A673 (cell line): Measurements from ENCODE around the gene IBTK. TPM values are rescaled to one million over a fixed set of nuclear protein-coding genes. Genes with fewer than 3 reads are reported as not detected.

ENCODE experiments used
- BruUV-seq: library from RNA; stranded (reverse); fragments of 400-500 nt; replicated peaks from 2 replicates; lab custom pipeline; 2021; lab: Mats Ljungman, UMichigan
- CTCF ChIA-PET: fragments of 300-600 bp; sonication (Branson Sonifier 250); formaldehyde crosslinking; loops from one replicate; lab custom pipeline; 2022; ENCODE audit warnings: antibody characterized with exemption; lab: Charles Lee
- POLR2A ChIA-PET: fragments of 300-600 bp; sonication (Branson Sonifier 250); formaldehyde crosslinking; loops from one replicate; lab custom pipeline; 2022; ENCODE audit warnings: antibody characterized with exemption; ENCODE audit not compliant: low non-redundant PET; lab: Charles Lee
- DNase-seq: peaks from one replicate; pipeline ENCODE4 v3.0.0-alpha.2; 2015; ENCODE audit warnings: low spot score
- H3K27ac ChIP-seq: fragments of 200-600 bp; sonication (generic); 2 replicates; pipeline ENCODE4 v1.5.1; 2016; ENCODE audit warnings: mixed run types, low read depth, mild to moderate bottlenecking, mixed read lengths, antibody characterized with exemption, low read length; ENCODE audit not compliant: poor library complexity, severe bottlenecking
- H3K27me3 ChIP-seq: fragments of 200-600 bp; sonication (generic); replicated peaks from 2 replicates; pipeline ENCODE4 v1.6.1; 2017; ENCODE audit warnings: mixed run types, low read depth, mild to moderate bottlenecking, mixed read lengths, antibody characterized with exemption, low read length; ENCODE audit not compliant: insufficient read depth, poor library complexity
- H3K36me3 ChIP-seq: fragments of 200-600 bp; sonication (generic); 2 replicates; pipeline ENCODE4 v1.6.1; 2016; ENCODE audit warnings: mixed run types, mild to moderate bottlenecking, mixed read lengths, antibody characterized with exemption, low read length; ENCODE audit not compliant: insufficient read depth, poor library complexity, severe bottlenecking
- H3K4me1 ChIP-seq: fragments of 200-600 bp; sonication (generic); 2 replicates; pipeline ENCODE4 v1.6.1; 2017; ENCODE audit warnings: mixed run types, mild to moderate bottlenecking, mixed read lengths, antibody characterized with exemption, low read length; ENCODE audit not compliant: insufficient read depth, poor library complexity, severe bottlenecking
- H3K4me3 ChIP-seq: fragments of 200-600 bp; sonication (generic); 2 replicates; pipeline ENCODE4 v1.5.1; 2016; ENCODE audit warnings: low read depth, mixed run types, mild to moderate bottlenecking, mixed read lengths, low read length; ENCODE audit not compliant: poor library complexity, severe bottlenecking
- H3K9me3 ChIP-seq: fragments of 200-600 bp; sonication (generic); 2 replicates; pipeline ENCODE4 v1.6.1; 2016; ENCODE audit warnings: mixed run types, low read depth, mild to moderate bottlenecking, mixed read lengths, antibody characterized with exemption, low read length; ENCODE audit not compliant: poor library complexity, severe bottlenecking
- CTCF ChIP-seq: fragments of 300-800, 200-600 bp; sonication (generic); conservative IDR thresholded peaks from 2 replicates; pipeline ENCODE4 v1.5.1; 2017; ENCODE audit warnings: low read depth, mild to moderate bottlenecking, antibody characterized with exemption, low read length, moderate library complexity, mixed read lengths
- EZH2 ChIP-seq: fragments of 200-600 bp; sonication (generic); IDR thresholded peaks from 2 replicates; pipeline ENCODE4 v1.6.1; 2017; ENCODE audit warnings: borderline replicate concordance, low read depth, mild to moderate bottlenecking, mixed read lengths, antibody characterized with exemption, low read length; ENCODE audit not compliant: poor library complexity, severe bottlenecking
- intact Hi-C: fragments of 100-400 bp; cut with micrococcal nuclease; formaldehyde crosslinking; loops from one replicate; pipeline ENCODE4 v1.10.0; 2022; ENCODE audit not compliant: unreplicated experiment
- total RNA-seq: library from RNA; stranded (reverse); gene quantifications from 2 replicates; pipeline ENCODE4 v1.2.3, GENCODE V29; 2021

The IBTK gene
- total RNA-seq, 1 experiment from 2014 or later, result 41.3 TPM

GRCh38 chr6:82277686-82278085 is 30.1 kb upstream of the IBTK start:
- CTCF ChIA-PET, result no interaction called here
- Histone ChIP-seq H3K4me3 (no peak overlapping the region), H3K27ac (no peak overlapping the region), H3K4me1 (peaks cover 2% of the 10 kb centered on the region), H3K27me3 (no peaks in the 10 kb centered on the region), H3K36me3 (no peaks in the 10 kb centered on the region), H3K9me3 (no peaks in the 10 kb centered on the region)
- no peak for DNase-seq
- POLR2A ChIA-PET, result no interaction called here
- TF ChIP-seq CTCF (no peak), EZH2 (no peak)
- no TSS peak for BruUV-seq
- intact Hi-C loops, result no loop called here

- Histone ChIP-seq H3K4me1 (peaks cover 20% of the 10 kb centered on the region), H3K27me3 (no peaks in the 10 kb centered on the region), H3K27ac (no peak overlapping the region), H3K4me3 (no peak overlapping the region), H3K9me3 (no peaks in the 10 kb centered on the region), H3K36me3 (no peaks in the 10 kb centered on the region)
- intact Hi-C loops, result no loop called here
- ChIA-PET POLR2A (interaction anchor here (0.6 kb wide), 1 partner anchor 140 kb away, joined by 6 read pairs; no protein-coding TSS in a partner anchor), CTCF (no interaction called here)
- no peak for DNase-seq
- TF ChIP-seq CTCF, result no peak
- TF ChIP-seq EZH2, result no peak
- BruUV-seq, result no TSS peak
These were observed 28.1 kb upstream of the IBTK start for GRCh38 chr6:82275686-82276085.

GRCh38 chr6:82273295-82273694 is 25.8 kb upstream of the IBTK start:
- Histone ChIP-seq H3K27ac (no peak overlapping the region), H3K36me3 (no peaks in the 10 kb centered on the region), H3K9me3 (no peaks in the 10 kb centered on the region), H3K4me1 (peaks cover 44% of the 10 kb centered on the region), H3K4me3 (no peak overlapping the region), H3K27me3 (no peaks in the 10 kb centered on the region)
- intact Hi-C loops, result loop anchor here (5.0 kb wide), 3 partner anchors 169 to 344 kb away; no protein-coding TSS in a partner anchor
- POLR2A ChIA-PET, result no interaction called here
- CTCF ChIA-PET, result no interaction called here
- no TSS peak for BruUV-seq
- TF ChIP-seq EZH2 (no peak), CTCF (no peak)
- no peak for DNase-seq
